GM21723 (cell line): Measurements from ENCODE around the gene LCP1.

Source experiments
- ATAC-seq: cut with Tn5 transposase; IDR thresholded peaks from one replicate; pipeline ENCODE4 v1.9.1; 2021; ENCODE audit warnings: mild to moderate bottlenecking, moderate library complexity; ENCODE audit not compliant: unreplicated experiment

Gene LCP1

DNA sequence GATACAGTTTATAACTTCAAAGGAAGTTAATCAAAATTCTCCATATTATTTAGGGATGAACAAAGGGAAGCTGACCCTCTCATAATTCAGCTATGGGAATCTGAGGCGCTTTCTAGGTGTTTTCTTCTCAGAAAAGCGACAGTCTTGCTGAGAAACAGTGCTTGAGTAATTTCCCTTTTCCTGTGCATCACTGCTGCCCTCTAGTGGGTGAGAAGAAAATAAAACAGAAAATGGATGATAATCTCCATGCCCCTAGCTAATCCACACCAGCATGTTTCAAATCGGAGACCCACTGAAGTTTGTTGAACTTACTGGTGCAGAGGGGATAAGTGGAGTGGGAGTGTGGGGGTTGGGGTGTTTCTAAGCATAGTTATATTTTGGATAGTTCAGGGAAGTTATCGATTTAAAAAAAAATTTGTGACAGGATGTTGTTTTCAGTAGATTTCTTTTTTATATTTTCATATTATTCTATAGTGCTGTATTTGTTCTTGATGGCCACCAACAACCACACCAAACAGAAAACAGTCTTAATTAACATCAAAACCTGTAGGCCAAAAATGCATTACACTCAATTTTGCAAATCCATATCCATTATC is 21.4 kb downstream of the LCP1 start:
- ATAC-seq, result no peak

DNA sequence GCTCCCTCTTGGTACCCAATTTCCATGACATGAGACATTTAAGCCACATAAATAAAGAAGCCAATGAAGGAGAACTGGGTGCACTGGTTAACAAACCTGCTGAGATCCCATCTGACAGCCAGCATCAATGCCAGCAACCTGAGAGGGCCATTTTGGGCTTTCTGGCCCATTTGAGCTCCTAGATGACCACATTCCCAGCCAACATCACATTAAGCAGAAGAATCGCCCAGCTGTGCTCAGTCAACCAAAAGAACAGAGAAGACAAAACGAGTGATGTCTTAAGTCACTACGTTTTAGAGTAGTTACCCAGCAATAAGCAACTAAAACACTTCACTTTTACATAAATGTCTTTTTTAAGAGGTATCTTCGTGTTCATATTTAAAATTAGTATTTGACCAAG is 21.9 kb downstream of the LCP1 start:
- ATAC-seq, result no peak

DNA sequence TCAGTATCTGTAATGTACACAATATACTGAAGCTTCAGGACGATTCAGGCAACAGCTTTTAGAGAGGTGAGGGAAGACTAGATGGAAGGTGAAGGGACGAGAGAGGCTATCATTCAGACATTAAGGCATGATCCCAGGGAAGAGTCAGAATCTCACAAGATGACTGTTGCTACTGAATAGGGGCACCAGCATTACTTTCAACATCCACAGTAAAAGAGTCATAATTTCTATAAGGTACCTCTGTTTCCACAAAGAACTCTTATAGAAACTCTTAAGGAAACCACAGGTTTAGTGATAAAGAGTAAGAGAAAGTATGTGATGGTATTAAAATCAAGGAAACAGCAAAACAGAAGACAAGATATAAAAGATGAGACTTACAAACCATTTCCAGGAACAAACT is 23.0 kb downstream of the LCP1 start:
- ATAC-seq, result no peak

- no peak for ATAC-seq
These were observed 23.8 kb downstream of the LCP1 start for GRCh38 chr13:46158222-46158621.

- ATAC-seq, result no peak
These were observed 27.7 kb downstream of the LCP1 start for GRCh38 chr13:46154136-46154801.

GRCh38 chr13:46152627-46153328 is 29.2 kb downstream of the LCP1 start:
- ATAC-seq, result no peak

DNA sequence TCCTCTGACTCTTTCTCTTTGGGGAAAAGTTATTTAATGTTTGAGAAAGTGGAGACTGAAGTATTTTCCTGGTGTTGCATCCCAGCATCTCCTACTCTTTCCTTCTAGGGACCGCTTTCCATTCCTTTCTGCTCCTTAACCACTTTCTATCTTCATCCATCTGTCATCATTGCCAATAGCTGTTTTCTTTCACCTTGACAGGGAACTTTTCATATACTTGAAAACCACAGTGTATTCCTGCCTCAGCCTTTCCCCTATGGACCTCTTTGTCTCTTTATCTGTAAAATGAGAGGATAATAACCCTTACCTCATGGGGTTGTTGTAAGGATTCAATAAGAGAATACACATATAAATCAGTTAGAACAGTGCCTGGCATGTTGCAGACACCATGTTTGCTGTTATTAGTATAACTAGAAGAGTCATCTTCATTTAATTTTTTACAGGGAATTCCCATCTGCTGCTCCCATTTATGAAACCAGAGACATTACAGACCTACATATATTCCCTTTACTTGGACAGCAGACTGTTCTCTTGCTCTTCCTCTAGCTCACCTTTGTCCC is 31.8 kb downstream of the LCP1 start:
- ATAC-seq, result no peak

- ATAC-seq, result no peak
These were observed 32.5 kb downstream of the LCP1 start for GRCh38 chr13:46149272-46150133.

DNA sequence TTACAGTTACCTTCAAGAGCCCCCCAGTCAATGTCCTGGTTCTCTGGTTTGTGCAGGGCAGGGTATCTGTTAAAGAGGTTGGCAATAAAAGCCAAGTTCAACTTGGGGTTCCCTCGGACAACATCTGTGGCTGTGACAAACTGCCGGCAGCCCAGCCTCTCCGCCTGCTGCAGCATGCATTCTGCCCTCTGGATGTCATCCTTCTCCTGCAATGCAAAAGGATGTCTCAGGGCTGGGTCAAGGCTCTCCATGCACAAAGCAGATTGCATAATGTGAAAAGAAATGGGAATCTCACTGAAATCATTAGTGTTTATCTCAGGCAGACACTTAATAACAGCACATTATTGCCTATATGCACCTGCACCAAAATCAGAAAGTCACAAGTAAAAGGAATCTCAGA is 35.1 kb downstream of the LCP1 start:
- ATAC-seq, result no peak

DNA sequence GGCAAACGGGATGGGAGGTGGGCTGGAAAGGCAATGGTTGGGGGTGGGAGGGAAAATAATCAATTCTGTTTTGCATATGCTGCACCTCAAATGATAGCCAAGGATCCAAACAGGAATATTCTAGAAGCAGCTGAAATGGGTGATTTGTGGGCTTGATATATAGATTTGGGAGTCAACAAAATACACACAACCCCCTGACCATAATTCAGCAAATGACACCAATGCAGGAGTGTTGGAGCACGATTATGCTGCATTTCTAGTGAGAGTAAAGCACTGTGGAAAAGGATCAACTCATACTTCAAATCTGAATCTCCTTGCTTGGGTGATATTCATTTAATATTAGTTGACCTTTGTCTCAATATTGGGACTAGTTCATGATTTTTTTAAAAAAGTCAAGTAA is 36.0 kb downstream of the LCP1 start:
- ATAC-seq, result no peak

DNA sequence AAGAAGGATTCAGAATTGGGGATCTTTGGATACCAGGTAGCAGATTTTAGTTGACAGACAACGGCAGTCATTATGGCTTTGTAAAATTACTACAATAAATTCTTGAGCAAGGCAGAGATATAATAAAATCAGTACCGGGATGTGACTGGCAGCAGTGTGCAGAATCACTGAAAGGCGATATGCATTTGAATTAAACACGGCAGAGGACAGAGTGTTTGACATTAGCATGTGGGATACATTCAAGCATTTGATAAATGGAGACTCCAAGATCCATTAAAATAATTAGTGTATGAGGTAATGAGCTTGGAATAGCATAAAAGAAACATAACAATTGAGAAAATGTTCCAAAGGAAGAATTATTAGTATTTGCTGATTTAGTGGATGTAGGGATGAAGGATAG is 36.8 kb downstream of the LCP1 start:
- no peak for ATAC-seq

DNA sequence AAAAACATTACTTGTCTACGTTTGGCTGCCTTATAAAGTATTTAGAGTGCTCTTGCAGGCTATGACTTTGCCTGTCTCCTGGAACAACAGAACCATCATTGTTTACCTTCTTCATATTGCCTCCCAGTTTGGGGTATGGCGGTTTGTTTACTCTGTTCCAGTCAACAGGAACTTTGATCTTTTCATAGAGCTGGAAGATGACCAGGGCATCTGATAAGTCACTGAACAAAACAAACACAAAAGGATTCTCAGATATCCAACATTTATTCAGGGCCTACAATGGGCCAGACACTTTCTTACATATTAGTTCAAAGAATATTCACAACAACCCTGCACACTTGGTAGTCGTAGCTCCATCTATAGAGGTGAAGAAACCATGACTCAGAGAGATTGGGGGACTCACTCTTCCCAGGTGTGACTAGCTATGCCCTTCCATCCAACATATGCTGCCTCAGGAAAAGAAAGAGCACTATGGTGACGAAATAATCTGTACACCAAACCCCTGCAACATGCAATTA is 38.7 kb downstream of the LCP1 start:
- no peak for ATAC-seq

- ATAC-seq, result no peak
These were observed 39.2 kb downstream of the LCP1 start for GRCh38 chr13:46142776-46143175.

- no peak for ATAC-seq
These were observed 41.9 kb downstream of the LCP1 start for GRCh38 chr13:46140044-46140443.

- ATAC-seq, result no peak
These were observed 44.2 kb downstream of the LCP1 start for GRCh38 chr13:46137627-46138317.

DNA sequence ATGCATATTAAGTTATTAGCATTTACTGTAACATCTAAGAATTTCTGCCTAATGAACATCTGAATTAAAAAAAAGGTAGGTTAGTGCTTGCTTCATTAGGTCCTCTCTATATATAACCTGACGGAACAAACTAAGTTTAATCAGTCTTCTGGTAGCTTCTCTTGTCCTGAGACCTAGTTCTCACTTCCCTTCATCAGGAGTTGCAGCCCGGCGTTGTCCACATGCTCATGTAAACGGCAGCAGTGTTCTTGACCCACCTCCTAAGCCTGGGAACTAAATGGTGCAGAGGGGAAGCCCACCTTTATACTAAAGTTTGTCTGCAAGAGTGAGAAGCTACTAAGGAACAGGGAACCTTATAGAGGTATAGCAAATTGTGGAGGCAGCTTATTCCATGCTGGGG is 45.3 kb downstream of the LCP1 start:
- ATAC-seq, result no peak

- ATAC-seq, result no peak
These were observed 46.9 kb downstream of the LCP1 start for GRCh38 chr13:46134961-46135522.

GRCh38 chr13:46134494-46134893 is 47.5 kb downstream of the LCP1 start:
- no peak for ATAC-seq

DNA sequence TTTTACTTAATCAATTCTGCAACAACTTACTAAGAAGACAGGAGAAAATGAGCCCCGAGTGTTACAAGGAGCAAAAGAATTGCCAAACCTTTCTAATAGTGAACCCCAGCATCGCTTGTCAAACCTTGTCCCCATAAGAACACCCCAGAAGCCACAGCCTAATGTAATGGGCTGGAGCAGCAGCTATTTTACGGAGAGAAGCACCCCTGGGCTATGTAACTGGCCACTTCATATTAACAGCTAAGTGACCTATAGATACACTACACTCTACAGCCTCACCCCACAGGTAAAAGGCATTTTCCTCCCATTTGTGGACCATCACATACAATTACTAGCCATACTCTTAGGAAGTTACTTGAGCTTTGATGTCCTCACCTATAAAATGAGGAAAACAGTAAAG is 49.9 kb downstream of the LCP1 start:
- no peak for ATAC-seq

- ATAC-seq, result no peak
These were observed 50.3 kb downstream of the LCP1 start for GRCh38 chr13:46131705-46132104.
